Fibroblast of lung (primary cell): Measurements from ENCODE around the gene PUSL1. TPM values are rescaled to one million over a fixed set of nuclear protein-coding genes. Genes with fewer than 3 reads are reported as not detected.

Experiments
- DNase-seq, 2 donors: peaks; one replicate each; pipeline versions ENCODE4 v3.0.0 to v3.0.0-alpha.2; 2010; ENCODE audit warnings: low read depth in 2 of 2
- H2AFZ ChIP-seq: 2 replicates; pipeline ENCODE4 v1.5.1; 2012; ENCODE audit warnings: low read length, control low read depth, inconsistent platforms
- H3K27ac ChIP-seq: 2 replicates; pipeline ENCODE4 v1.5.1; 2011; ENCODE audit warnings: low read length, control low read depth; ENCODE audit not compliant: insufficient read depth
- H3K27me3 ChIP-seq: 2 replicates; pipeline ENCODE4 v1.5.1; 2011; ENCODE audit warnings: mild to moderate bottlenecking, low read length; ENCODE audit not compliant: control insufficient read depth, insufficient read depth
- H3K36me3 ChIP-seq: 2 replicates; pipeline ENCODE4 v1.5.1; 2011; ENCODE audit warnings: low read length; ENCODE audit not compliant: control insufficient read depth, insufficient read depth
- H3K4me1 ChIP-seq: 2 replicates; pipeline ENCODE4 v1.5.1; 2011; ENCODE audit warnings: low read length; ENCODE audit not compliant: control insufficient read depth, insufficient read depth; ENCODE audit errors: extremely low read depth
- H3K4me2 ChIP-seq: 2 replicates; pipeline ENCODE4 v1.5.1; 2011; ENCODE audit warnings: low read length, control low read depth; ENCODE audit not compliant: insufficient read depth; ENCODE audit errors: extremely low read depth
- H3K4me3 ChIP-seq, 4 experiments: fragments of 200-600 bp in 1 of 4; sonication (generic) in 1 of 4; replicated peaks in 1 of 4; 2 replicates each; pipeline ENCODE4 v1.5.1; 2011 to 2016; ENCODE audit warnings: low read length in 4 of 4, low read depth in 3 of 4, mild to moderate bottlenecking in 3 of 4, control low read depth in 2 of 4, inconsistent platforms in 1 of 4, mixed read lengths in 1 of 4; ENCODE audit not compliant: insufficient read depth in 1 of 4; ENCODE audit errors: control extremely low read depth in 1 of 4
- H3K79me2 ChIP-seq: 2 replicates; pipeline ENCODE4 v1.5.1; 2012; ENCODE audit warnings: mild to moderate bottlenecking, low read length, inconsistent platforms; ENCODE audit not compliant: control insufficient read depth, insufficient read depth
- H3K9ac ChIP-seq: 2 replicates; pipeline ENCODE4 v1.5.1; 2011; ENCODE audit warnings: mild to moderate bottlenecking, low read length, control low read depth; ENCODE audit not compliant: insufficient read depth
- H3K9me3 ChIP-seq: 2 replicates; pipeline ENCODE4 v1.5.1; 2012; ENCODE audit warnings: low read depth, low read length; ENCODE audit not compliant: control insufficient read depth, insufficient read depth
- H4K20me1 ChIP-seq: 2 replicates; pipeline ENCODE4 v1.5.1; 2011; ENCODE audit warnings: low read length; ENCODE audit not compliant: control insufficient read depth, insufficient read depth; ENCODE audit errors: extremely low read depth
- CTCF ChIP-seq, 2 donors: IDR thresholded peaks in 1 of 2; conservative IDR thresholded peaks in 1 of 2; 1 replicate in 1 of 2; 2 replicates in 1 of 2; pipeline ENCODE4 v1.5.1; 2011 to 2012; ENCODE audit warnings: low read length in 2 of 2, control low read depth in 1 of 2, inconsistent platforms in 1 of 2, low read depth in 1 of 2, mild to moderate bottlenecking in 1 of 2
- EZH2 ChIP-seq: IDR thresholded peaks from 2 replicates; pipeline ENCODE4 v1.5.1; 2012; ENCODE audit warnings: low read length, control low read depth, mild to moderate bottlenecking; ENCODE audit errors: missing control alignments
- polyA plus RNA-seq, 2 donors: library from polyadenylated mRNA; depleted of rRNA in 1 of 2; stranded (reverse) in 1 of 2; unstranded in 1 of 2; fragments of >200 nt; gene quantifications; 2 replicates each; pipeline ENCODE4 v1.2.1, GENCODE V29; 2011 to 2012; ENCODE audit warnings: missing spikeins in 1 of 2
- total RNA-seq: library from RNA; depleted of rRNA; stranded (reverse); fragments of >200 nt; gene quantifications from 2 replicates; pipeline ENCODE4 v1.2.1, GENCODE V29; 2014

PUSL1 gene
- total and polyA plus RNA-seq, 2 donors (not counting 1 experiment from before 2014, with no cell fraction given) = 7.1 to 12.7 TPM

DNA sequence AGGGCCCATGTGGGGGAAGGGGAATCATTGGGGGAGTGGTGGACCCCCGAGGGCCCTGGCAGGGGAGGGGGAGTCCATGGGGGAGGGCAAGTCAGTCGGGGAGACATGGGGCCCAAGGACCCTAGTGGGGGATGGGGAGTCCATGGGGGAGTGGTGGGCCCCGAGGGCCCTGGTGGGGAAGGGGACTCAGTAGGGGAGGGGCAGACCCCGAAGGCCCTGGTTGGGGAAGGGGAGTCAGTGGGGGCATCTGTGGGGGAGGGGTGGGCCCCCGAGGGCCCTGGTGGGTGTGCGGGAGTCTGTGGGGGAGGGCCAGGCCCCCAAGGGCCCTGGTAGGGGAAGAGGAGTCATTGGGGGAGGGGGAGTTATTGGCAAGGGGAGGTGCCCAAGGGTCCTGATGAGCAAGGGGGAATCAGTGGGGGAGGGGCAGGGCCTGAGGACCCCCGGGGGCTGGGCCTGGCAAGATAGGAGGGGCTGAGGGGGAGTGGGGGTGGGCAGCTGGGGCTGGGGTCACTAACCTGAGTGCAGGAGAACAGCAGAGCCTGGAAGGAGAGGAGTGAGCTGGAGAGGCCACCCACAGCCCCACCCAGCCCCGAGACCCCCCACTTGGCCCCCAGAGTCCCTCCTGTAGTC, 47.9 kb downstream of the PUSL1 start:
- DNase-seq = no peak
- Histone ChIP-seq H3K9ac (peak overlapping the region; percentile 92), H3K9me3 (no peaks in the 10 kb centered on the region), H3K79me2 (peaks cover 62% of the 10 kb centered on the region), H2AFZ (no peak overlapping the region), H3K4me2 (peak overlapping the region; percentile 44), H3K27ac (peak overlapping the region; percentile 96), H3K27me3 (no peaks in the 10 kb centered on the region), H4K20me1 (no peaks in the 10 kb centered on the region), H3K4me1 (peaks cover 40% of the 10 kb centered on the region), H3K4me3 (peak overlapping the region; percentile 91 to 98 (median 97)), H3K36me3 (peaks cover 25% of the 10 kb centered on the region)
- TF ChIP-seq EZH2 (no peak), CTCF (conservative IDR thresholded peaks at IDR 0.05 in 1 of 2, IDR thresholded peaks at IDR 0.05 in 1 of 2; ENCODE audit: low read depth in 1 of 2, low read length in 2 of 2) (no peak)

DNA sequence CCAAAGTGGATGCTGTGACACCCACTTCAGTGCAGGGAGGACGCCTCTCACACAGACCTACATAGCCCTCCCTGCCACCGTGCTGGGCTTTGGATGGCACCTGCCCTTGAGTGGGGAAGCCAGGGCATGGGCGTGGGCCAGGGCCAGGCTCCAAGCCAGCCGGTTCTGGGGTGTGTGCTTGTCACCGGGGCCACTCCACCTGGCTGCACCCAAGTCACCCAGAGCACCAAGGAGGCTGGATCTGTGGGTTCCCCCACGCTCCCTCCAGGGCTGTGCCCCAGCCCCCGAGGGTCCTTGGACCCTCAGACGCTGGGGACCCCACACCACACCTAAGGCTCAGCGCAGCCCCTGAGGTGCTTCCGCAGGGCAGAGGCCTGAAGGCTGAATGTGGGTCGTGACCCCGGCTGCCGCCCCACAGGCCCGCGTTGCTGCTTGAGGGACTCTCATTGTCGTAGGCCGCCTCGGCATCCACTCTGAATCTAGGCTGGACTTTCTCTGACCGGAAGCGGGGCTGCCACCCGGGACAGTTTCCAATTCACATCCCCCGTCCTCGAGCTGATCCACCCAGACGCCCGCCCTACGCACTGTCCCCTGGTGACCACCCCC, 48.5 kb downstream of the PUSL1 start:
- H3K9ac ChIP-seq = peak overlapping the region; percentile 92
- peaks cover 25% of the 10 kb centered on the region for H3K36me3 ChIP-seq
- peaks cover 60% of the 10 kb centered on the region for H3K79me2 ChIP-seq
- no peaks in the 10 kb centered on the region for H4K20me1 ChIP-seq
- H3K4me3 ChIP-seq = peak overlapping the region; percentile 91 to 98 (median 97)
- no peak overlapping the region for H2AFZ ChIP-seq
- no peaks in the 10 kb centered on the region for H3K27me3 ChIP-seq
- TF ChIP-seq EZH2 (no peak), CTCF (conservative IDR thresholded peaks at IDR 0.05 in 1 of 2, IDR thresholded peaks at IDR 0.05 in 1 of 2; ENCODE audit: low read depth in 1 of 2, low read length in 2 of 2) (no peak)
- H3K4me2 ChIP-seq = peak overlapping the region; percentile 87
- peak overlapping the region; percentile 96 for H3K27ac ChIP-seq
- DNase-seq = no peak
- no peaks in the 10 kb centered on the region for H3K9me3 ChIP-seq
- H3K4me1 ChIP-seq = peaks cover 43% of the 10 kb centered on the region

DNA sequence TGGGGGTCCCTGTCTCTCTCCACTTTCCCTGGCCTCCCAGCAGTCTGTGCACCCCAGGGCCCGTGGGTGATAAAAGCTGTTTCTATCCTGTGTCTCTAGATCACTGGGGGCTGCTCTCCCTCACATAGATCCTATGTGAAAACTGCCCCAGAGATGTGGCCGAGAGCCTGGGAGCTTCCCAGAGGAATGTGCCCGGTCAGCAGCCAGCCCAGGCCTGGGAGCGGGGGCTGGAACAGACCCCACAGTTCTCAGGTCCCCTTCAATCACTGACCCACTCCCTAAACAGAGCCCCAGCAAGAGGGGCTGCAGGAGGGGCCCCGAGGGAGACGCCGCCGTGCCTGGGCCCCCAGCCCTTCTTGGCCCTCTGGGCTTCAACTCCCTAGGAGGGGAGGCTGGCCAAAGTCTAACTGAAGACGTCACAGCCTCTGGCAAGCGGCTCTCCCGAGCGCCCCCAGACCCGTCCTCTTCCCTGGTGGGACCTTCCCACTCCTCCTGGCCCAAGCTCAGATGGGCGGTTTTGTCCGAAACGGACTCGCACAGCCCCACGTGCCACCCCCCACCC, 49.6 kb downstream of the PUSL1 start:
- Histone ChIP-seq H3K79me2 (peaks cover 52% of the 10 kb centered on the region), H3K27ac (peak overlapping the region; percentile 96), H3K9me3 (no peaks in the 10 kb centered on the region), H3K9ac (peak overlapping the region; percentile 92), H2AFZ (no peak overlapping the region), H3K36me3 (peaks cover 19% of the 10 kb centered on the region), H3K4me3 (peak overlapping the region; percentile 91 to 98 (median 97)), H3K4me2 (peak overlapping the region; percentile 87), H3K4me1 (peaks cover 35% of the 10 kb centered on the region), H3K27me3 (no peaks in the 10 kb centered on the region), H4K20me1 (no peaks in the 10 kb centered on the region)
- TF ChIP-seq EZH2 = no peak
- TF ChIP-seq CTCF (conservative IDR thresholded peaks at IDR 0.05 in 1 of 2, IDR thresholded peaks at IDR 0.05 in 1 of 2; ENCODE audit: low read depth in 1 of 2, low read length in 2 of 2) = no peak
- no peak for DNase-seq
